GM12878 (cell line): Measurements from ENCODE around the gene TICRR. TPM values are rescaled to one million over a fixed set of nuclear protein-coding genes. Genes with fewer than 3 reads are reported as not detected.

Experiments used
- ATAC-seq: fragments of 200-7000 bp; cut with Tn5 transposase; 3 replicates; pipeline ENCODE4 v1.9.1; 2020; ENCODE audit warnings: mild to moderate bottlenecking, moderate library complexity
- BruUV-seq: library from RNA; stranded (reverse); fragments of 400-500 nt; replicated peaks from 2 replicates; lab custom pipeline; 2021; lab: Mats Ljungman, UMichigan
- CTCF ChIA-PET: fragments of 300-600 bp; sonication (Branson Sonifier 250); formaldehyde crosslinking; extraction: SDS; loops from one replicate; lab custom pipeline; 2021; ENCODE audit warnings: inconsistent platforms; lab: Yijun Ruan, JAX
- POLR2A ChIA-PET: fragments of 350-600 bp; formaldehyde crosslinking; extraction: SDS; loops from one replicate; lab custom pipeline; 2021; ENCODE audit warnings: inconsistent platforms; lab: Charles Lee
- RAD21 ChIA-PET: fragments of 300-600 bp; sonication (Branson Sonifier 250); formaldehyde crosslinking; loops from one replicate; lab custom pipeline; 2023; ENCODE audit warnings: antibody characterized with exemption; ENCODE audit not compliant: unreplicated experiment; lab: Charles Lee
- SMC1A ChIA-PET: fragments of 300-600 bp; sonication (Branson Sonifier 250); formaldehyde crosslinking; loops from one replicate; lab custom pipeline; 2023; ENCODE audit not compliant: unreplicated experiment, uncharacterized antibody; lab: Charles Lee
- DNase-seq: peaks from one replicate; pipeline ENCODE4 v3.0.0-alpha.2; 2011; ENCODE audit warnings: low read depth, low spot score
- FAIRE-seq: peaks from 3 replicates; lab custom pipeline; 2011; peaks lifted over from hg19 to GRCh38; lab: Jason Lieb, UNC
- H2AFZ ChIP-seq: 2 replicates; pipeline ENCODE4 v1.6.0; 2011; ENCODE audit warnings: low read depth, low read length, control low read depth; ENCODE audit not compliant: control insufficient read depth
- H3K27ac ChIP-seq: 2 replicates; pipeline ENCODE4 v1.5.1; 2011; ENCODE audit warnings: control low read depth; ENCODE audit not compliant: control insufficient read depth, insufficient read depth
- H3K27me3 ChIP-seq, 2 experiments: replicated peaks in 1 of 2; 2 replicates each; pipeline versions ENCODE4 v1.6.0 to v1.6.1; 2011; ENCODE audit warnings: low read length in 1 of 2; ENCODE audit not compliant: control insufficient read depth in 2 of 2, insufficient read depth in 2 of 2
- H3K36me3 ChIP-seq, 2 experiments: 2 replicates each; pipeline ENCODE4 v1.5.1; 2011; ENCODE audit warnings: low read length in 1 of 2; ENCODE audit not compliant: control insufficient read depth in 2 of 2, insufficient read depth in 2 of 2
- H3K4me1 ChIP-seq: 2 replicates; pipeline ENCODE4 v1.6.1; 2011; ENCODE audit warnings: mild to moderate bottlenecking, low read length, moderate library complexity, mixed read lengths; ENCODE audit not compliant: control insufficient read depth, insufficient read depth
- H3K4me2 ChIP-seq: 2 replicates; pipeline ENCODE4 v1.6.0; 2011; ENCODE audit warnings: control low read depth; ENCODE audit not compliant: control insufficient read depth, insufficient read depth
- H3K4me3 ChIP-seq: fragments of 200-600 bp; sonication (generic); 2 replicates; pipeline ENCODE4 v1.5.1; 2016
- H3K79me2 ChIP-seq: 2 replicates; pipeline ENCODE4 v1.6.0; 2011; ENCODE audit warnings: low read length; ENCODE audit not compliant: control insufficient read depth, insufficient read depth
- H3K9ac ChIP-seq: 2 replicates; pipeline ENCODE4 v1.8.0; 2011; ENCODE audit warnings: low read length, control low read depth, mixed read lengths; ENCODE audit not compliant: control insufficient read depth, insufficient read depth
- H3K9me3 ChIP-seq: replicated peaks from 3 replicates; pipeline ENCODE4 v1.5.1; 2011; ENCODE audit warnings: mild to moderate bottlenecking, low read length; ENCODE audit not compliant: control insufficient read depth, insufficient read depth
- H4K20me1 ChIP-seq: 2 replicates; pipeline ENCODE4 v1.6.0; 2011; ENCODE audit not compliant: control insufficient read depth, insufficient read depth
- ESRRA ChIP-seq: IDR thresholded peaks from 2 replicates; pipeline ENCODE4 v1.6.1; 2012; ENCODE audit warnings: mild to moderate bottlenecking, low read length, improper control_type of control experiment
- SIN3A ChIP-seq: IDR thresholded peaks from 2 replicates; pipeline ENCODE4 v1.6.1; 2012; ENCODE audit warnings: low read depth, low read length, improper control_type of control experiment
- TCF7 ChIP-seq: IDR thresholded peaks from 2 replicates; pipeline ENCODE4 v1.6.1; 2014; ENCODE audit warnings: antibody characterized with exemption, borderline replicate concordance
- YY1 ChIP-seq: IDR thresholded peaks from 2 replicates; pipeline ENCODE4 v1.6.1; 2011; ENCODE audit warnings: low read depth, mild to moderate bottlenecking, low read length
- WGBS: methylation state at CpG from one replicate; pipeline ENCODE4 v1.1.6; 2016; ENCODE audit warnings: low lambda C conversion rate; ENCODE audit not compliant: insufficient replicate concordance, insufficient coverage; ENCODE audit errors: missing lambda C conversion rate; 5-methylcytosine and 5-hydroxymethylcytosine counted together
- in situ Hi-C: fragments of 300-500 bp; cut with MboI; formaldehyde crosslinking; loops from 9 replicates; pipeline ENCODE4 v1.14.3; 2018; ENCODE audit warnings: mixed read lengths
- intact Hi-C: fragments of 100-400 bp; cut with micrococcal nuclease; formaldehyde crosslinking; loops from one replicate; pipeline ENCODE4 v1.14.2; 2022; ENCODE audit not compliant: unreplicated experiment
- polyA plus RNA-seq, 11 experiments: library from polyadenylated mRNA; depleted of rRNA in 4 of 11; unstranded in 6 of 11; stranded (reverse) in 5 of 11; fragments of >200 nt; fragmentation: Nextera tagmentation in 4 of 11; fragmentation: Illumina TruSeq in 1 of 11; extraction: Ambion mirVana in 4 of 11; extraction: Trizol in 1 of 11; gene quantifications; 1 replicate in 1 of 11; 2 replicates in 10 of 11; pipeline versions ENCODE4 v1.2.1 to v1.2.3, GENCODE V29; 2011 to 2016; ENCODE audit warnings: inconsistent platforms in 2 of 11, missing spikeins in 2 of 11, low read depth in 1 of 11
- total RNA-seq, 4 experiments: library from RNA; depleted of rRNA in 3 of 4; stranded (reverse); fragments of >200 nt in 3 of 4; fragmentation: Illumina TruSeq in 1 of 4; extraction: Trizol in 1 of 4; gene quantifications; 2 replicates each; pipeline versions ENCODE4 v1.2.1 to v1.2.3, GENCODE V29; 2013 to 2021
- TF ChIP-seq, protein P1 (sequence below): fragments of 450-650 bp; IDR thresholded peaks from 2 replicates; pipeline ENCODE4 v1.6.1; 2017; ENCODE audit warnings: low read depth, mild to moderate bottlenecking, moderate library complexity

The TICRR gene
- total and polyA plus RNA-seq, 10 of the 15 experiments (the other 5 are each of a cell fraction or from before 2014, with no cell fraction given) = 0.58 to 21.5 (median 11.5) TPM

DNA sequence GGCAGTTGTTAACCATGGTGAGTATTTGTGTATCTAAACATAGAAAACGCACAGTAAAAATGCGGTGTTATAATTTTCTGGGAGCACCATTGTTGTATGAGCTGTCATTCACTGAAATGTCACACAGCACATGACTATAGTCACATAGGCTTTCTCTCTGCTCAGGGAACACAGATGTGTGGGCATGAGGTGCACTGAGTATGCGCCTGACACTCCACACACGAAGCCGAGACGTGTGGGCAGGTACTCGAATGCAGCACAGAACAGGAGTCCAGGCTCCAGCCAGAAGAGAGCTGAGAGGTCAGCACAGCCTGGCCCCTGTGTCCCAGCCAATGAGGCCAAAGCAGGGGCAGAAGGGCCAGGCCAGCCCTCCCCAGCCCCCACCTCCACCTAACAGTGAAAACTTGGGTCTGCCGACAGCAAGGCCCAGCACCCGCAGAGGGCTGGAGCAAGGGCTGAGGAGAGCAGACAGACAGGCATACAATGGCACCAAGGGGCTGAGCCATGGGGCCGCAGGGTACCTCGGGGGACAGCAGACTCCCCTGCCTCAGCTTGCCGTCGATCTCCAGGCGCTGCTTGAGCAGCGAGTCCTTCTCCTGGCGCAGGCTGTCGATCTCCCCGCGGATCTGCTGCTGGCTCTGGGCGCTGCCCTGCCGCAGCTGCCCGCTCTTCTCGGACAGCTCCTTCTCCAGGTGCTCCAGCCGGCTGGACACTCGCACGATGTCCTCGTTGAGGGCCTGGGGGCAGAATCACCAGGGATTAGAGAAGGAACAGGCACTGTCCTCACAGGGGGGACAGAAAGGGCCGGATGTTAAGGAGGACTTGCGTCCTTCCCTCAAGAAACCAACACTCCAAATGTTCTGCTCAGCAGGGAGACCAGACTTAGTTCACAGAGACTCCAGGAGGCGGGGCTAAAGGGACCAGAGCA, 56.0 kb downstream of the TICRR start:
- no peak for DNase-seq
- ChIA-PET POLR2A (no interaction called here), RAD21 (no interaction called here), CTCF (no interaction called here), SMC1A (no interaction called here)
- no peak for TF ChIP-seq YY1
- TF ChIP-seq SIN3A = no peak
- TF ChIP-seq, protein P1, sequence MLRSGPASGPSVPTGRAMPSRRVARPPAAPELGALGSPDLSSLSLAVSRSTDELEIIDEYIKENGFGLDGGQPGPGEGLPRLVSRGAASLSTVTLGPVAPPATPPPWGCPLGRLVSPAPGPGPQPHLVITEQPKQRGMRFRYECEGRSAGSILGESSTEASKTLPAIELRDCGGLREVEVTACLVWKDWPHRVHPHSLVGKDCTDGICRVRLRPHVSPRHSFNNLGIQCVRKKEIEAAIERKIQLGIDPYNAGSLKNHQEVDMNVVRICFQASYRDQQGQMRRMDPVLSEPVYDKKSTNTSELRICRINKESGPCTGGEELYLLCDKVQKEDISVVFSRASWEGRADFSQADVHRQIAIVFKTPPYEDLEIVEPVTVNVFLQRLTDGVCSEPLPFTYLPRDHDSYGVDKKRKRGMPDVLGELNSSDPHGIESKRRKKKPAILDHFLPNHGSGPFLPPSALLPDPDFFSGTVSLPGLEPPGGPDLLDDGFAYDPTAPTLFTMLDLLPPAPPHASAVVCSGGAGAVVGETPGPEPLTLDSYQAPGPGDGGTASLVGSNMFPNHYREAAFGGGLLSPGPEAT = no peak
- no peak for TF ChIP-seq ESRRA
- TF ChIP-seq TCF7 = no peak
- Histone ChIP-seq H3K79me2 (no peaks in the 10 kb centered on the region), H3K27ac (no peak overlapping the region), H4K20me1 (no peaks in the 10 kb centered on the region), H3K4me1 (no peaks in the 10 kb centered on the region), H3K36me3 (peaks cover 12 to 27% of the 10 kb centered on the region in 2 experiments), H3K9me3 (no peaks in the 10 kb centered on the region; the same call in 2 of the 3 replicates), H3K27me3 (no peaks in the 10 kb centered on the region), H2AFZ (no peak overlapping the region), H3K4me2 (no peak overlapping the region), H3K9ac (no peak overlapping the region), H3K4me3 (no peak overlapping the region)
- intact Hi-C loops = no loop called here
- no peak; the same call in 1 of the 3 replicates for ATAC-seq
- no TSS peak for BruUV-seq
- no peak for FAIRE-seq
- 95% methylated on average over 30 of the region's 30 CpGs for WGBS
- in situ Hi-C loops = no loop called here
